Measurements from ENCODE around the gene UGT1A4. TPM values are rescaled to one million over a fixed set of nuclear protein-coding genes. Genes with fewer than 3 reads are reported as not detected.

Gene UGT1A4
- total and polyA plus RNA-seq, 2 of the 8 experiments (the other 6 are each of a cell fraction or from before 2014, with no cell fraction given), result not detected

- H4K5ac ChIP-seq (ENCODE audit: insufficient read length, low read depth, low read length), result no peak overlapping the region
- no peak overlapping the region for H2BK12ac ChIP-seq (ENCODE audit: low read depth, low read length)
- H3K4me3 ChIP-seq (ENCODE audit: extremely low read depth in 1 of 4, insufficient read depth in 2 of 4, low read depth in 3 of 4, low read length in 4 of 4), result no peak overlapping the region
- DNase-seq (ENCODE audit: low read depth in 1 of 2, low spot score in 2 of 2) (peak in 1 of 2 experiments; percentile 29), FAIRE-seq (no peak)
- no peak overlapping the region for H3K56ac ChIP-seq (replicated peaks; ENCODE audit: insufficient read length, low read depth, low read length)
- no peaks in the 10 kb centered on the region for H3K79me2 ChIP-seq (ENCODE audit: control insufficient read depth in 1 of 2, insufficient read depth in 2 of 2, low read length in 2 of 2)
- no peak overlapping the region for H2AFZ ChIP-seq (ENCODE audit: low read length)
- no peak overlapping the region for H3K23ac ChIP-seq (ENCODE audit: insufficient read length)
- no peak overlapping the region; the same call in 1 of the 2 replicates for H2BK15ac ChIP-seq (ENCODE audit: low read length)
- H2BK5ac ChIP-seq (ENCODE audit: low read depth, low read length), result no peak overlapping the region
- H4K91ac ChIP-seq (replicated peaks; ENCODE audit: insufficient read length, low read length), result no peak overlapping the region
- peaks cover 0 to 4% of the 10 kb centered on the region in 2 experiments; a peak in 2 of 4 replicates for H3K9me3 ChIP-seq (ENCODE audit: insufficient read depth in 2 of 2, low read depth in 1 of 2, low read length in 1 of 2)
- no peak overlapping the region for H4K8ac ChIP-seq (ENCODE audit: extremely low read depth, insufficient read depth, low read length)
- no peaks in the 10 kb centered on the region for H3K79me1 ChIP-seq (ENCODE audit: low read depth, low read length)
- no peaks in the 10 kb centered on the region for H3K23me2 ChIP-seq (ENCODE audit: low read depth, low read length)
- no peaks in the 10 kb centered on the region for H3K4me1 ChIP-seq (replicated peaks in 1 of 4; ENCODE audit: control insufficient read depth in 3 of 4, insufficient read depth in 4 of 4, low read length in 3 of 4)
- WGBS, 2 experiments (ENCODE audit: extremely low coverage in 1 of 2, insufficient coverage in 1 of 2, insufficient read length in 1 of 2, insufficient replicate concordance in 2 of 2, low coverage in 1 of 2, low lambda C conversion rate in 2 of 2, missing lambda C conversion rate in 1 of 2), result 83% methylated on average over 12 of the region's 12 CpGs; no CpG with 5 or more reads in 1 of the 2 experiments
- H3K27me3 ChIP-seq (replicated peaks in 1 of 4; ENCODE audit: control insufficient read depth in 3 of 4, extremely low read depth in 1 of 4, insufficient read depth in 3 of 4, low read length in 3 of 4), result no peaks in the 10 kb centered on the region
- CTCF ChIA-PET (ENCODE audit: partially characterized antibody), result no interaction called here
- no peak overlapping the region for H3K4ac ChIP-seq (replicated peaks; ENCODE audit: insufficient read length, low read depth, low read length)
- H3K36me3 ChIP-seq (ENCODE audit: control insufficient read depth in 2 of 4, insufficient read depth in 4 of 4, low read length in 3 of 4), result no peaks in the 10 kb centered on the region
- H2BK20ac ChIP-seq (ENCODE audit: low read length), result no peak overlapping the region
- no peak overlapping the region for H3K27ac ChIP-seq (ENCODE audit: low read depth, low read length)
- H3K18ac ChIP-seq (ENCODE audit: extremely low read depth, low read length), result no peak overlapping the region
- no peak overlapping the region for H3K14ac ChIP-seq (ENCODE audit: insufficient read length)
- H3K4me2 ChIP-seq (ENCODE audit: insufficient read depth in 1 of 2, low read depth in 2 of 2, low read length in 2 of 2), result no peak overlapping the region
- no peak overlapping the region for H2BK120ac ChIP-seq (replicated peaks; ENCODE audit: low read depth, low read length)
- POLR2A ChIA-PET (ENCODE audit: partially characterized antibody), result no interaction called here
- H2AK5ac ChIP-seq (ENCODE audit: low read depth, low read length), result 0 out of 2 replicates have a peak overlapping the region, but pooled peaks have one; percentile 82
- H4K20me1 ChIP-seq (replicated peaks in 1 of 2; ENCODE audit: control insufficient read depth in 1 of 2, insufficient read depth in 2 of 2, low read length in 2 of 2), result no peaks in the 10 kb centered on the region
- H3K9ac ChIP-seq (replicated peaks in 1 of 4; ENCODE audit: extremely low read depth in 1 of 4, low read depth in 3 of 4, low read length in 3 of 4), result no peak overlapping the region
- TF ChIP-seq RNF2 (IDR thresholded peaks at IDR 0.05; ENCODE audit: borderline replicate concordance, low read depth, low read length, missing control alignments, poor library complexity, severe bottlenecking) (no peak), TAF1 (IDR thresholded peaks at IDR 0.05; ENCODE audit: low read depth, low read length) (no peak), BACH1 (IDR thresholded peaks at IDR 0.05; ENCODE audit: low read length) (no peak), POU5F1 (IDR thresholded peaks at IDR 0.05; ENCODE audit: low read depth, low read length) (no peak), BRCA1 (IDR thresholded peaks at IDR 0.05; ENCODE audit: low read depth, low read length) (no peak), RFX5 (IDR thresholded peaks at IDR 0.05; ENCODE audit: borderline replicate concordance, low read depth, low read length) (no peak), YY1 (IDR thresholded peaks at IDR 0.05; ENCODE audit: low read depth, low read length) (no peak), E2F6 (IDR thresholded peaks at IDR 0.05) (no peak), SIN3A (conservative IDR thresholded peaks at IDR 0.05 in 1 of 2, IDR thresholded peaks at IDR 0.05 in 1 of 2; ENCODE audit: low read depth in 1 of 2, low read length in 2 of 2) (no peak), ATF3 (IDR thresholded peaks at IDR 0.05; ENCODE audit: insufficient read depth, low read depth, low read length) (no peak), CBX8 (IDR thresholded peaks at IDR 0.05; ENCODE audit: borderline replicate concordance, low read depth, low read length) (no peak)
These were observed 88.8 kb downstream of the UGT1A4 start for GRCh38 chr2:233807215-233807865.
